Epithelial cell of prostate (primary cell): Measurements from ENCODE around the gene SETD1A.
A peak's percentile ranks its signal among the peaks of the same experiment; 100 is the strongest.

Experiments
- DNase-seq: peaks from one replicate; pipeline ENCODE4 v3.0.0-alpha.2; 2011; ENCODE audit warnings: low read depth, low spot score
- H3K27ac ChIP-seq: fragments of 450-650 bp; 2 replicates; pipeline ENCODE4 v1.5.1; 2017; ENCODE audit warnings: mild to moderate bottlenecking

Gene SETD1A

DNA sequence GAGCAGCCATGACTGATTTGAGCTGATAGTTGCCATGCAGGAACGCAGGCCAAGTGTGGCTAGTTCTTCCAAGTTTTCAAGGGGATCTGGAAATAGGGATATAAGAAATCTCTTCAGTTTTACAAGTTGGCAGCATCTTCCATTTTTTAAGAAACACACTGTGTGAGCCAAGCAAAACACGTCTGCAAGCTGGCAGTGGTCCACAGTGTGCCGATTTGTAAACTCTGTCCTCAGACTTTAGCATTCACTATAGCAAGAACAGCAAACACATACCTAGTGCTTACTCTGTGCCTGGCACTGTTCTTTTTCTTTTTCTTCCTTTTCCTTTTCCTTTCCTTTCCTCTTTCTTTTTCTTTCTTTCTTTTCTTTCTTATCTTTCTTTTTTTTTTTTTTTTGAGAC is 5.8 kb upstream of the SETD1A start:
- no peak for DNase-seq
- H3K27ac ChIP-seq, result no peak overlapping the region

DNA sequence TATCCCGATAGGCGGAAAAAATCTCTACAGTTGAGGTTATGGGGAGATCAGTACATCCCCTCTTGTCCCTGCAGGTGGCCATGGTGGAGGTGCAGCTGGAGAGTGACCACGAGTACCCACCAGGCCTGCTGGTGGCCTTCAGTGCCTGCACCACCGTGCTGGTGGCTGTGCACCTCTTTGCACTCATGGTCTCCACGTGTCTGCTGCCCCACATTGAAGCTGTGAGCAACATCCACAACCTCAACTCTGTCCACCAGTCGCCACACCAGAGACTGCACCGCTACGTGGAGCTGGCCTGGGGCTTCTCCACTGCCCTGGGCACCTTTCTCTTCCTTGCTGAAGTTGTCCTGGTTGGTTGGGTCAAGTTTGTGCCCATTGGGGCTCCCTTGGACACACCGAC is 4.4 kb upstream of the SETD1A start:
- no peak for DNase-seq
- H3K27ac ChIP-seq, result no peak overlapping the region

DNA sequence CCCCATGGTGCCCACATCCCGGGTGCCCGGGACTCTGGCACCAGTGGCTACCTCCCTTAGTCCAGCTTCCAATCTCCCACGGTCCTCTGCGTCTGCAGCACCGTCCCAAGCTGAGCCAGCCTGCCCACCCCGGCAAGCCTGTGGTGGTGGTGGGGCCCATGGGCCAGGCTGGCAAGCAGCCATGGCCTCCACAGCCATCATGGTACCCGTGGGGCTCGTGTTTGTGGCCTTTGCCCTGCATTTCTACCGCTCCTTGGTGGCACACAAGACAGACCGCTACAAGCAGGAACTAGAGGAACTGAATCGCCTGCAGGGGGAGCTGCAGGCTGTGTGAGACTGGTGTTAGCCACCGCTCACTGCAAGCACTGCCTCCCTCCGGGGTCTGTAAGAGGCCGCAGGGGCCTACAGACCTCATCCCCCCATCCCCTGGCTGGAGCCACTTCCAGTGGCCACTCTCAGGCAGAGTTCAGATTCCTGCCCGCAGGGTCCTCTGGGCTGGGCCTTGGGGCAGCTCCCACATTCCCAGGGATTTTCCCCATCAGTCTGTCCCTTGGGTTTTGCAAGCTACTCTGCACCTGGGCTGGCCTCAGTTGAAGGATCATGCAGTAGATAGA is 3.9 kb upstream of the SETD1A start:
- DNase-seq, result no peak
- no peak overlapping the region for H3K27ac ChIP-seq

DNA sequence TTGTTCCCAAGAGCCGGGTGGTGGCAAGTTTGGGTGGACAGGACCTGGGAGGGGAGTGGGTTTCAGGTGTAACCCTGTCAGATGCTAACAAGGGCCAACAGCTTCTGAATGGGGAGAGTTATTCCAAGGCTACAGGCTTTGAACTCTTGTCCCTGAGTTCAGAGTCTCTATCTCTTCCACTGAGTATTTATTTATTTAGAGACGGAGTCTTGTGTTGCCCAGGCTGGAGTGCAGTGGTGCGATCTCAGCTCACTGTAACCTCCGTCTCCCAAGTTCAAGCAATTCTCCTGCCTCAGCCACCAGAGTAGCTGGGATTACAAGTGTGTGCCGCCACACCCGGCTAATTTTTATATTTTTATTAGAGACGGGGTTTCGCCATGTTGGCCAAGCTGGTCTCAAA is 2.6 kb upstream of the SETD1A start:
- no peak for DNase-seq
- no peak overlapping the region for H3K27ac ChIP-seq

DNA sequence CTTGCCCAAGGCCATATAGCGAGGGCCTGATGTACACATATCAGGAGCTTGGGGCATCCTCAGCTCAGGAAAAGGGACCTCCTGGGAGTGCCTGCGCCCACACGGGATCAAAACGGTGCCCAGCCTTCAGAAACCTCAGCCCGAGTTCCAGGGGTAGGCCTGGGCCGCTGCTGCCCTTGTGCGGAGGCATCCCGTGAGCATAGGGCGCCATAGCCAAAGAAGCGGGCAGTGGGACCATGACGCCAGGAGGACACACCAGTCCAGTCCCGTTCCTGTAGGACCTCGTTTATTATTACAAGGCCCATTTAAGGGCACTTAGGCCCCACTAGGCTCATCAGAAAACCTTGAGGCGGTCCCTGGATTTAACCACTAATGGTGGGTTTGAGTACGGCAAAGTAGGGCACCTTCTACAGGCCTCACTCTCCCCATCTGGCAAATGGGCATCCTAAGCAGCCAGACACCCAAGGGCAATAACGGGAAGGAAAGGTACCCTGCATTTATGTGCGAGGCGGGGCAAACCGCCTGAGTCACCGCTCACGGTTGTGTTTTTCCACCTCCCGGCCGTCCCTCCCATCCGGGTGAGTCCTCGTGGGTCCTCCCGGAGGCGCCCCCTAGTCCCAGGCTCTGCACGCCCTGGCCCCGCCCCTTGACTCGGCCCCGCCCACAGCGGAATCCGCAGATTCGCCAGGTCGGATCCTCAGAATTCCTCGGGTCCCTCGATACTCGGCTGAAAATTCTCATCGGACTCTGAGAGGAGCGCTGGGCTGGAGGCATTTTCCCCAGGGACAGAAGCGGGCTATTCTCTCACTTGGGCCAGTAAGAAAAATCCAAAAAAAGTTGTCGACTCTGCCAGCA is 726 bp upstream of the SETD1A start:
- H3K27ac ChIP-seq, result peak overlapping the region; percentile 91
- DNase-seq, result peak; percentile 62

DNA sequence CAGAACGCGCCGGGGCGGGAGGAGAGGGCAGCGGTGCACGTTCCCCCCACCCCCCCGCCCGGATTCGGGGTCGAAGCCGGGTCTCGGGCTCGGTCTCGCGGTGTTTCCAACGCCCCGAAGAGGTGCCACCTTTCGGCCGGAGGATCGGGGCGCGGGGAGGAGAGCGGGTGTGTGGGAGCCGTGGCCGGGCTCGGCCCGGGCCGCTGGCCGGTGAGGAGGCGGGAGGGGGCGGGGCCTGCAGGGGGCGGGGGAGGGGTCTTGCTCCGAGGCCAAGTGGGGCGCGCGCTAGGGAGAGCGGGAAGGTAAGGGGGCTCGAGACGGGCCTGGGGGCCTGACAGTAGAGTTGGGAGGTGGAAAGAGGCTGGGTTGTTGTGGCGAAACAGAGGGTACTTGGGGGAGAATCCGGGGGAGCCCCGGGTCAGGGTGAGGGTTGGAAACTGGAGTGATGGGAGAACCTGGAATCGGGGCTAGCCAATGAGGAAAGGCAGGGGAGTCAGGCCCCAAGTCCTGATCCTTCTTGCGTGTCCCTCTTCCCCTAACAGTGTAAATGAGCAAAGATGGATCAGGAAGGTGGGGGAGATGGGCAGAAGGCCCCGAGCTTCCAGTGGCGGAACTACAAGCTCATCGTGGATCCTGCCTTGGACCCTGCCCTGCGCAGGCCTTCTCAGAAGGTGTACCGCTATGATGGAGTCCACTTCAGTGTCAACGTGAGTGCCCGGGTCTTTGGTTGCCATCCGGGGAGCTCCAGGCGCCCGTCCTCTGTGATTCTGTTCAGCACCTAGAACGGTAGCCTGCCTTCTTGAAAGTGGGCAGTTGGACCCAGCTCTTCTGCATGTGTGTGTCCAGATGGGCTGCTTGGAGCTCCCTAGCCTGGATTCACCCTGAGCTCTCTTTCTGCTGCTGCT is 873 bp downstream of the SETD1A start:
- H3K27ac ChIP-seq, result peak overlapping the region; percentile 91
- DNase-seq, result no peak

DNA sequence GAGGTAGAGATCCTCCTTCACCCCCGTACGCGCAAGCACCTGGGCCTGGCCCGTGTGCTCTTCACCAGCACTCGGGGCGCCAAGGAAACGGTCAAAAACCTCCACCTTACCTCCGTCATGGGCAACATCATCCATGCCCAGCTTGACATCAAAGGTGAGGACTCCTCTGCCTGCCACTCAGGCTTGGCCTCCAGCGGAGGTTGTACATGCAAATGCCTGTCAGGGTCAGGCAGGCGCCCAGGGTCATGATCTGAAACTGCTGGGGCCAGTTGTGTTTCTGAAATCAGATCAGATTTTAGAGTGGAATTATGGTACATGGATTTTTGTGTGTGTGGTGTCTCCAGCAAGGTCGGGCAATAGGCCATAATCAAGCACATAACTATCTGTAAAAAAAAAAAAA is 3.8 kb downstream of the SETD1A start:
- no peak overlapping the region for H3K27ac ChIP-seq
- DNase-seq, result no peak

DNA sequence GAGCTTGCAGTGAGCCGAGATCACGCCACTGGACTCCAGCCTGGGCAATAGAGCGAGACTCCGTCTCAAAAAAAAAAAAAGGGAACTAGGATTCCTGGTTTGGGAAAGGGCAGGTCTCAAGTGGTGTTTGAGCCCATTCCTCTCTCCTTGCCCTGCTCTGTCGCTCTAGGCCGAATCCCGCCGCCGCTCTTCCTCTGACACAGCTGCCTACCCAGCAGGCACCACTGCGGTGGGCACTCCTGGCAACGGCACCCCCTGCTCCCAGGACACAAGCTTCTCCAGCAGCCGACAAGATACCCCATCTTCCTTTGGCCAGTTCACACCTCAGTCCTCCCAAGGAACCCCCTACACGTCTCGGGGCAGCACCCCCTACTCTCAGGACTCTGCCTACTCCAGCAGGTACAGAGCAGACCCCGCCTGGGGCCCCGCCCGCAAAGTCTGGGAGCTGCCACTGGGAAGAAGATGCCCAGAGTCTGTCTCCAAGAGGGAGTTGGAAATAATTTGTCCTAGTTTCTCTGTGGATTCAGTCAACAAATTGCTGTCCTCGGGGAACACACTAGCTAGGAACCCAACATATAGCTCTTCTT is 6.5 kb downstream of the SETD1A start:
- DNase-seq, result no peak
- no peak overlapping the region for H3K27ac ChIP-seq

DNA sequence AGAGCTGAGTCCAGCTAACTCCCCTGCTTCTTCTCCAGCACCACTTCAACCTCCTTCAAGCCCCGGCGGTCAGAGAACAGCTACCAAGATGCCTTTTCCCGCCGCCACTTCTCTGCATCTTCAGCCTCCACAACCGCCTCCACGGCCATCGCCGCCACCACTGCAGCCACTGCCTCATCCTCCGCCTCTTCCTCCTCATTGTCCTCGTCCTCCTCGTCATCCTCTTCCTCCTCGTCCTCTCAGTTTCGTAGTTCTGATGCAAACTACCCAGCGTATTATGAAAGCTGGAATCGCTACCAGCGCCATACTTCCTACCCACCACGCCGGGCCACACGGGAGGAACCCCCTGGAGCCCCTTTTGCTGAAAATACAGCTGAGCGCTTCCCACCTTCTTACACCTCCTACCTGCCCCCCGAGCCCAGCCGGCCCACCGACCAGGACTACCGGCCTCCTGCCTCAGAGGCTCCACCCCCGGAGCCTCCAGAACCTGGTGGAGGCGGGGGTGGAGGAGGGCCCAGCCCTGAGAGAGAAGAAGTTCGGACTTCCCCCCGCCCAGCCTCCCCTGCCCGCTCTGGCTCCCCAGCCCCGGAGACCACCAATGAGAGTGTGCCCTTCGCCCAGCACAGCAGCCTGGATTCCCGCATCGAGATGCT is 7.1 kb downstream of the SETD1A start:
- no peak for DNase-seq
- no peak overlapping the region for H3K27ac ChIP-seq

DNA sequence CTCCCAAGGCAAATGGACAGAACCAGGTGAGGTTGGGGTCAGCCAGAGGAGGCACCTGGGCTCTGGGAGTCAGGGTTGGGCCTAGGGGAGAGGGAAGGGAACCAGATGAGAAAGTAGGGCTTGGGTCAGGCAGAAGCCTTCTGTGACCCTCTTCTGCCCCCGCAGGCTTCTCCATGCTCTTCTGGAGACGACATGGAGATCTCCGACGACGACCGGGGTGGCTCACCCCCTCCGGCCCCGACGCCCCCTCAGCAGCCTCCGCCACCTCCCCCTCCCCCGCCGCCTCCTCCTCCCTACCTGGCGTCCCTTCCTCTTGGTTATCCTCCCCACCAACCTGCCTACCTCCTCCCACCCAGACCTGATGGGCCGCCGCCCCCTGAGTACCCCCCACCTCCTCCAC is 7.9 kb downstream of the SETD1A start:
- no peak for DNase-seq
- H3K27ac ChIP-seq, result no peak overlapping the region

DNA sequence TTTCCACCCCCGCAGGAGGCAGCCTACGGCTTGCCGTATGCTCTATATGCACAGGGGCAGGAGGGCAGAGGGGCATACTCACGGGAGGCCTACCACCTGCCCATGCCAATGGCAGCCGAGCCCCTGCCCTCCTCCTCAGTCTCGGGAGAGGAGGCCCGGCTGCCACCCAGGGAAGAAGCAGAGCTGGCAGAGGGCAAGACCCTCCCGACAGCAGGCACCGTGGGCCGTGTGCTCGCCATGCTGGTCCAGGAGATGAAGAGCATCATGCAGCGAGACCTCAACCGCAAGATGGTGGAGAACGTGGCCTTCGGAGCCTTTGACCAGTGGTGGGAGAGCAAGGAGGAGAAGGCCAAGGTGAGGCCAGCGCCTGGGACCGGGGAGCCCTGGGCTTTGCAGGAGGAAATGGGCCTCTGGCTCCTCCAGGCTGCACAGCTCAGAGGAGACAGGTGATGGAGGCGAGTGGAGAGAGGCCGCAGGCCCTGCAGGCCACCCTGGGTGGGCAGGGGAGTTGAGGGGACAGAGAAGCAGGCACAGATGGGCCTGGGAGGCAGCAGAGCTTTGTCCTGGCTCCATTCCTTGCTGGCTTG is 8.6 kb downstream of the SETD1A start:
- no peak for DNase-seq
- no peak overlapping the region for H3K27ac ChIP-seq

DNA sequence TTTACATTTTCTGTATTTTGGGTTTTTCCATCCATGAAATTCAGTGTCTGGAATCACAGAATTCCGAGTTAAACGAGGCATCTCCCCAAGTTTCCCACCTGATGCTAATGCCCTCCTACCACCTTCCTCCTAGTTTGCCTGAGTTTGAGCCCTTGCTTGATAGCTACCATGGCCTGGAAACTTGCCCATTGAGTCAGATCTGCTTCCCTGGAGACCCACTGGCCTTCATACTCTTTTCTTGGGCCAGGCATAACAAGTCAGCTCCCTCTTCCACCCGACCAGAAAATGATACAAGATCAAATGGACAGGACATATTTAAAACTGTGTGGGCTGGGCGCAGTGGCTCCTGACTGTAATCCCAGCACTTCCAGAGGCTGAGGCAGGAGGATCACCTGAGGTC is 10.2 kb downstream of the SETD1A start:
- no peak overlapping the region for H3K27ac ChIP-seq
- DNase-seq, result no peak

DNA sequence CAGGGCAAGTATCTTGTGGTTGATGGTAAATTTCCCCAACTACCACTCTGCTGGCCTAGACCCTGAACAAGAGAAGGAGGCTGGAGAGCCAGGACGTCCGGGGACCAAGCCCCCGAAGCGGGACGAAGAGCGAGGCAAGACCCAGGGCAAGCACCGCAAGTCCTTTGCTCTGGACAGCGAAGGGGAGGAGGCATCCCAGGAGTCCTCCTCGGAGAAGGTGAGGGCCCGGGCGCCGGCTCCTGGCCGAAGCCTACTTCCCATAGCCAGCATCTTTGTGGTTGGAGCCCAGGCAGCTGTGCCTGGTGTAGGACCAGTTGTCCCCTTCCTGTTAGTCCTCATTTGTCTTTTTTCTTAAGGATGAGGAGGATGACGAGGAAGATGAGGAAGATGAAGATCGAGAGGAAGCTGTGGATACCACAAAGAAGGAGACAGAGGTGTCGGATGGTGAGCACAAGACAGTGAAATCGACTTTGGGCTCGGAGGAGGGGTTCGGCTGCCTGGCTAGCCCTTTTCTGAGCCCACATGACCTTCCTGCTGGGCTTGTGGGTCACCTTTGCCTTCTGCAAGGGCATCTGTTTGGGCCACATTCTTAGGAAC is 11.8 kb downstream of the SETD1A start:
- DNase-seq, result no peak
- H3K27ac ChIP-seq, result no peak overlapping the region

DNA sequence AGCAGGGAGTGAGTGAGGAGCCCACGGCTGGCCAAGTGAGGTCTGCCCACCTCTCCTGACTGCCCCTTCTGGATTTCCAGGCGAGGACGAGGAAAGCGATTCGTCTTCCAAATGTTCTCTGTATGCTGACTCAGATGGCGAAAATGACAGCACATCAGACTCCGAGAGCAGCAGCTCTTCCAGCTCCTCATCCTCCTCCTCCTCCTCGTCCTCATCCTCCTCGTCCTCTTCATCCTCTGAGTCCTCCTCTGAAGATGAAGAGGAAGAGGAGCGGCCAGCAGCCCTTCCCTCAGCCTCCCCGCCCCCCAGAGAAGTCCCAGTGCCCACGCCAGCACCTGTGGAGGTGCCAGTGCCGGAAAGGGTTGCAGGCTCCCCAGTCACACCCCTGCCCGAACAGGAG is 13.7 kb downstream of the SETD1A start:
- DNase-seq, result no peak
- no peak overlapping the region for H3K27ac ChIP-seq

DNA sequence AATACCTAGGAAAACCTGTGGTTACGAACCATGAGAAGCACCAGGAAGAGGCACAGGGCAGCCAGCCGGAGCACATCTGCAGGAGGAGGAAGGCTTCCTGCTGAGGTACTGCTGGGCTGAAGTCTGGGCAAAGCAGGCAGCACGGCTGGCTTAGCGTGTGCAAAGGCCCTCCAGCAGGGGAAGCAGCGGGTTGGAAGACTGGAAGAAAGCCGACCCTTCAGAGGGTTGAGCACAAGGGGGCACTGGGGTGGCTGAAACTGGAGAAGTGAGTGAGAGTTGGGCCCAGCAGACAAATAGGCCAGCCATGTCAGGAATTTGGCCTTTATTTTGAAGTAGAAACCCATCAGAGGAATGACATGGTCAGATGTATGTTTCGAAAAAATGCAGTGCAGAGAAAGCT is 15.3 kb downstream of the SETD1A start:
- H3K27ac ChIP-seq, result no peak overlapping the region

DNA sequence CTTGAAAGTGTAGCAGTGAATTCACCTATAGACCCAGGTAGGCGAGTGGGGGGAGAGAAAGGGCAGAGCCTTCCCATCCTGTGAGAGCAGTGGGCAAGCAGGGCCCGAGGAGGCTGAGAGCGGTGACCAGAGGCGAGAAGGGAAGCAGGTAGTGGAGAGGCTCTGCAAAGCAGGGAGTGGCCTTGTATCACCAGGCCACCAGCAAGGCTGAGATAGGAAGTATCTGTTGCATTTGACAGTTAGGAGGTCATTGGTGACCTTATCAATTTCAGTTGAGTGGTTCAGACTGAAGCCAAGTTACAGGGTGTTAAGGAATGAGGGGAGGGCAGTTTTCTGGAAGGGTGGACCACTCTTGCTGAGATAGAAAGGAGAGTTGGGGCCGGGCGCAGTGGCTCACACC is 16.8 kb downstream of the SETD1A start:
- no peak for DNase-seq
- H3K27ac ChIP-seq, result no peak overlapping the region

More for the DNA sequence above, 15.3 kb downstream of the SETD1A start:
- DNase-seq, result no peak

DNA sequence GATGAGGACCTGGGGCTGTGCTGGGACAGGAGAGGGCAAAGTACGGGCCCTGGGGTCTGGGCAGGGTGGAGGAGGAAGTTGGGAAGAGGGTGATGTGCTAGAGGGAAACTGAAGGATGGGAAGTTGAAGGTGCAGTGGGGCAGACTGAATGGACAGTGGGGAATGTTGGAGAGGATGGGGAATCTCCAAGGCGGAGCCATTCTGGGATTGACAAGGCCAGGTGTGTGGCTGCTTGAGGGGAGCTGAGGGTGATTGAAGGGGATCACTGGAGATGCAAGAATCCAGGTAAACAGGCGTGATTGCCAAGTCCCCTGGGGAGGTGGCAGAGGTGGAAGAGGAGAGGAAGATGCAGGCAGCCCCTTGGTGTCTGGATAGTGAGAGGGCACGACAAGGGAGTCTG is 18.9 kb downstream of the SETD1A start:
- H3K27ac ChIP-seq, result no peak overlapping the region
- no peak for DNase-seq

DNA sequence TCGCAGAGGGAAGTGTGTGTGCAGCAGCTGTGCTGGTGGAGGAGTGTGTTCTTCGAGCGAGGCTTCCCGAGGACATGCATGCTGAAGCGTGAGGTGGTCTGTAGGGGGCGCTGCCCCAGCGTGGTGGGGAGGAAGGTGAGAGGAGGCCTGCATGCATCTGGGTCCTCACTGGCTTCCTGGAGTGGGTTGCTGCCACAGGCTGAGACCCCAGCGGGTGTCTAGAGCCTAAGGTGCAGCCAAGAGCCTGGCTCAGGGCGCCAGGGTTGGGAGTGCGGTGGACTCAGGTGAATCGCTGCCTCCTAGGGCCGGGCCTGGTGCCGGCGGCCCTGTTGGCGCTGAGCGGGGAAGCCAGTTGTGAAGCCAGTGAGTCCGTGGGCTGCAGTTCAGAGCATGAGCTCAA is 19.9 kb downstream of the SETD1A start:
- no peak for DNase-seq
- H3K27ac ChIP-seq, result no peak overlapping the region
